ENCODE results near the gene TNS3.

TNS3 gene

DNA sequence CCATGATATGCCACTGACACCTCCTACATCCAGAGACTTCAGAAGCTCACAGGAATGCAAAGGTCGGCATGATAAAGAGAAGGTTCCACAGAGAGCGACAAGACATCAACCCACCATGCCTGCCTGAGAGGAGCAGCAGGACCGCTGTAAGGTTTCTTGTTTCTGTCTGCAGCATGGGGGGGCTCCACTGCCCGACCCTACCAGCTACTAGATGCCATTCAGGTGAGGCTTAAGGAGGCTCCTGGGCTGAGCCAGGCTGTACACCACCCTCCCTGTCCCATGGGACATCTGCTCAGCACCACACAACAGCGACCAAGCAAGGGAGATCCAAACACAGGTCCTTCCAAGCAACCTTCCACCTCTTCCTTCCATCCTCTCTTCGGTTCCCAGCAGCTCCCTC is 234.6 kb downstream of the TNS3 start:
- TF ChIP-seq FOXP2 (optimal IDR thresholded peaks at IDR 0.05; ENCODE audit: control extremely low read depth, extremely low read length, insufficient read depth), result no peak
- no peak for TF ChIP-seq EZH2 (IDR thresholded peaks at IDR 0.05)
- TF ChIP-seq POLR2AphosphoS5 (IDR thresholded peaks at IDR 0.05; ENCODE audit: borderline replicate concordance, low read depth, low read length), result no peak
- H3K9me3 ChIP-seq (ENCODE audit: low read depth, low read length), result no peaks in the 10 kb centered on the region
- DNase-seq (ENCODE audit: low read depth, low spot score), result no peak

DNA sequence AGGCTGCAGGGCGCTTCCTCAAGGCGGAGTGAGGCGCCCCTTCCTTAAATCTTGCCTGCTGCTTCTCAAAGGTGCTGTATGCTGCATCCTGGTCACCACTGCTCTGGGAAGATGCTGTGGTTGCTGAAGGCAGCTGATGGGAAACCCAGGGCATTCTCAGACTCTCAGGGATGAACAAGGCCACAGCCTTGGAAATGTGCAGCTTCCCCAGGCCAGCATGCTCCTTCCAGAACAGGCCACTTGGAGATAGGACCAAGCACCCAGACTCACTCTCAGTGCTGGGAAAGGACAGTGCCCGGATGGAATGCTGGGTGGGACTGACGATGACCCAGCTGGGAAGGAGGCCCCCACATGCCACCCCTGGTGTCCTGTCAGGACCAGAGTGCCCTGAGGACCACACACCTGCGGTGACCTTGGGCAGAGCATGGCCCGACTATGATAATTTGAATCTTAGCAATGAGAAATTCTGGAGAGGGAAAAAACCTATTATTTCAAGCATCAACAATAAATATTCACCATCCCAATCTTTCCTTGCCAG is 235.5 kb downstream of the TNS3 start:
- H3K4me3 ChIP-seq, result no peak overlapping the region
- no peaks in the 10 kb centered on the region for H3K9me3 ChIP-seq (ENCODE audit: low read depth, low read length)
- no peak overlapping the region for H3K9ac ChIP-seq (ENCODE audit: insufficient read length)
- H3K36me3 ChIP-seq (ENCODE audit: insufficient read depth, low read length), result no peaks in the 10 kb centered on the region
- TF ChIP-seq POLR2AphosphoS5 (IDR thresholded peaks at IDR 0.05; ENCODE audit: borderline replicate concordance, low read depth, low read length) (no peak), EZH2 (IDR thresholded peaks at IDR 0.05) (no peak), FOXP2 (optimal IDR thresholded peaks at IDR 0.05; ENCODE audit: control extremely low read depth, extremely low read length, insufficient read depth) (no peak)
- no peak overlapping the region for H3K27ac ChIP-seq
- DNase-seq (ENCODE audit: low read depth, low spot score), result no peak

More for the DNA sequence above, 234.6 kb downstream of the TNS3 start:
- Histone ChIP-seq H3K4me3 (no peak overlapping the region), H3K36me3 (ENCODE audit: insufficient read depth, low read length) (no peaks in the 10 kb centered on the region), H3K27ac (no peak overlapping the region), H3K9ac (ENCODE audit: insufficient read length) (no peak overlapping the region)

- DNase-seq (ENCODE audit: low read depth, low spot score), result no peak
- Histone ChIP-seq H3K9ac (ENCODE audit: insufficient read length) (no peak overlapping the region), H3K4me3 (no peak overlapping the region), H3K27ac (no peak overlapping the region), H3K9me3 (ENCODE audit: low read depth, low read length) (no peaks in the 10 kb centered on the region), H3K36me3 (ENCODE audit: insufficient read depth, low read length) (no peaks in the 10 kb centered on the region)
- TF ChIP-seq POLR2AphosphoS5 (IDR thresholded peaks at IDR 0.05; ENCODE audit: borderline replicate concordance, low read depth, low read length), result no peak
- TF ChIP-seq FOXP2 (optimal IDR thresholded peaks at IDR 0.05; ENCODE audit: control extremely low read depth, extremely low read length, insufficient read depth), result no peak
- TF ChIP-seq EZH2 (IDR thresholded peaks at IDR 0.05), result no peak
Observed at GRCh38 chr7:47345857-47346298, 236.0 kb downstream of the TNS3 start.

- no peak overlapping the region for H3K27ac ChIP-seq
- no peak for DNase-seq (ENCODE audit: low read depth, low spot score)
- TF ChIP-seq EZH2 (IDR thresholded peaks at IDR 0.05) (no peak), FOXP2 (optimal IDR thresholded peaks at IDR 0.05; ENCODE audit: control extremely low read depth, extremely low read length, insufficient read depth) (no peak), POLR2AphosphoS5 (IDR thresholded peaks at IDR 0.05; ENCODE audit: borderline replicate concordance, low read depth, low read length) (no peak)
- no peaks in the 10 kb centered on the region for H3K36me3 ChIP-seq (ENCODE audit: insufficient read depth, low read length)
- H3K9ac ChIP-seq (ENCODE audit: insufficient read length), result no peak overlapping the region
- H3K4me3 ChIP-seq, result no peak overlapping the region
- H3K9me3 ChIP-seq (ENCODE audit: low read depth, low read length), result no peaks in the 10 kb centered on the region
Observed at GRCh38 chr7:47344171-47344955, 237.5 kb downstream of the TNS3 start.

DNA sequence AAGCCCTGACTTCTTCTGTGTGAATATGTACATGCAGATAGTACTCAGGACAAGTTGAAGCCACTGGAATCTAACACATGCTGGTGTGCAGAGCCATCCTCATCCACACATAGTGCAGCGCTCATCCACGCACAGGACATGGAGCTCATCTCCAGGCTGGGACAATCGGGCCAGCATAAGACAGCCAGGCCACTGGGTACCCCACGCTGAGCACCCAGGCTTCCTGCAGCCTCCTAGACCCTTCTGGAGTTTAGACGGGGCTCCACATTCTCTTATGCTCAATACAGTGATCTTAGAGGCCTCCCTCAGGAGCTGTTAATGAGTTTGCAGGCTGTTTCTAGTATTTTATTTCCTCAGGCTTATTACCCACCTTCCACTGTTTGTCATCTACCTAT is 238.9 kb downstream of the TNS3 start:
- Histone ChIP-seq H3K9ac (ENCODE audit: insufficient read length) (no peak overlapping the region), H3K9me3 (ENCODE audit: low read depth, low read length) (no peaks in the 10 kb centered on the region), H3K36me3 (ENCODE audit: insufficient read depth, low read length) (no peaks in the 10 kb centered on the region), H3K4me3 (no peak overlapping the region), H3K27ac (no peak overlapping the region)
- TF ChIP-seq FOXP2 (optimal IDR thresholded peaks at IDR 0.05; ENCODE audit: control extremely low read depth, extremely low read length, insufficient read depth), result no peak
- TF ChIP-seq POLR2AphosphoS5 (IDR thresholded peaks at IDR 0.05; ENCODE audit: borderline replicate concordance, low read depth, low read length), result no peak
- no peak for TF ChIP-seq EZH2 (IDR thresholded peaks at IDR 0.05)
- no peak for DNase-seq (ENCODE audit: low read depth, low spot score)

- H3K36me3 ChIP-seq (ENCODE audit: insufficient read depth, low read length), result no peaks in the 10 kb centered on the region
- TF ChIP-seq POLR2AphosphoS5 (IDR thresholded peaks at IDR 0.05; ENCODE audit: borderline replicate concordance, low read depth, low read length) (no peak), EZH2 (IDR thresholded peaks at IDR 0.05) (no peak), FOXP2 (optimal IDR thresholded peaks at IDR 0.05; ENCODE audit: control extremely low read depth, extremely low read length, insufficient read depth) (no peak)
- DNase-seq (ENCODE audit: low read depth, low spot score), result no peak
- H3K9ac ChIP-seq (ENCODE audit: insufficient read length), result no peak overlapping the region
- H3K4me3 ChIP-seq, result no peak overlapping the region
- H3K27ac ChIP-seq, result no peak overlapping the region
- H3K9me3 ChIP-seq (ENCODE audit: low read depth, low read length), result no peaks in the 10 kb centered on the region
Observed at GRCh38 chr7:47342296-47343060, 239.4 kb downstream of the TNS3 start.

GRCh38 chr7:47340517-47340916 is 241.4 kb downstream of the TNS3 start:
- Histone ChIP-seq H3K27ac (no peak overlapping the region), H3K36me3 (ENCODE audit: insufficient read depth, low read length) (no peaks in the 10 kb centered on the region), H3K9me3 (ENCODE audit: low read depth, low read length) (no peaks in the 10 kb centered on the region), H3K4me3 (no peak overlapping the region), H3K9ac (ENCODE audit: insufficient read length) (no peak overlapping the region)
- DNase-seq (ENCODE audit: low read depth, low spot score), result no peak
- TF ChIP-seq EZH2 (IDR thresholded peaks at IDR 0.05), result no peak

DNA sequence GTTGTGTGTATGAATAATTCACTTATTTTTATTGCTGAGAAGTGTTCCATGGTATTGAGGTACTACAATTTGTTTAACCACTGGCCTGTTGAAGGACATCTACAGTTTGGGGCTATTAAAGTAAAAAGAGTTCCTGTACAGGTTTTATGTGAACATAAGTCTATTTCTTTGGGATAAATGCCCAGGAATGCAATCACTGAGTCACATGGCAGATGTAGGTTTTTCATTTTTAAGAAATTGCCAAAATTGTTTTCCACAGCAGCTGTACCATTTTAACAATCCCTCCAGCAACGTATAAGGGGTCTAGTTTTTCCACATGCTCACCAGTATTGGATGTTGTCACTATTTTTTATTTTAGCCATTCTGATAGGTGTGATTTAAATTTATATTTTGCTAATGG is 243.9 kb downstream of the TNS3 start:
- Histone ChIP-seq H3K9me3 (ENCODE audit: low read depth, low read length) (no peaks in the 10 kb centered on the region), H3K27ac (no peak overlapping the region), H3K36me3 (ENCODE audit: insufficient read depth, low read length) (no peaks in the 10 kb centered on the region), H3K9ac (ENCODE audit: insufficient read length) (no peak overlapping the region), H3K4me3 (no peak overlapping the region)
- TF ChIP-seq POLR2AphosphoS5 (IDR thresholded peaks at IDR 0.05; ENCODE audit: borderline replicate concordance, low read depth, low read length) (no peak), FOXP2 (optimal IDR thresholded peaks at IDR 0.05; ENCODE audit: control extremely low read depth, extremely low read length, insufficient read depth) (no peak), EZH2 (IDR thresholded peaks at IDR 0.05) (no peak)
- DNase-seq (ENCODE audit: low read depth, low spot score), result no peak
